GM21528 (cell line): ENCODE results near the gene STK11IP.

ENCODE experiments used
- ATAC-seq: cut with Tn5 transposase; IDR thresholded peaks from one replicate; pipeline ENCODE4 v1.9.1; 2021; ENCODE audit warnings: mild to moderate bottlenecking, moderate library complexity; ENCODE audit not compliant: unreplicated experiment, low FRiP score

STK11IP gene

GRCh38 chr2:219631406-219631891 lies 33.8 kb downstream of the STK11IP start:
- no peak for ATAC-seq

- ATAC-seq, result no peak
Observed at GRCh38 chr2:219631904-219632759, 34.5 kb downstream of the STK11IP start.

GRCh38 chr2:219632760-219633105 lies 35.1 kb downstream of the STK11IP start:
- no peak for ATAC-seq

GRCh38 chr2:219633276-219634065 lies 35.8 kb downstream of the STK11IP start:
- no peak for ATAC-seq

GRCh38 chr2:219634171-219634940 lies 36.7 kb downstream of the STK11IP start:
- ATAC-seq, result no peak

GRCh38 chr2:219634951-219635751 lies 37.5 kb downstream of the STK11IP start:
- ATAC-seq, result no peak

GRCh38 chr2:219636144-219636915 lies 38.7 kb downstream of the STK11IP start:
- no peak for ATAC-seq

- no peak for ATAC-seq
Observed at GRCh38 chr2:219636941-219637841, 39.5 kb downstream of the STK11IP start.

GRCh38 chr2:219637842-219638185 lies 40.2 kb downstream of the STK11IP start:
- no peak for ATAC-seq

GRCh38 chr2:219638217-219638947 lies 40.7 kb downstream of the STK11IP start:
- ATAC-seq, result no peak

- no peak for ATAC-seq
Observed at GRCh38 chr2:219638948-219639755, 41.5 kb downstream of the STK11IP start.

GRCh38 chr2:219641390-219642068 lies 43.9 kb downstream of the STK11IP start:
- ATAC-seq, result no peak

GRCh38 chr2:219642069-219642454 lies 44.4 kb downstream of the STK11IP start:
- peak; percentile 1 for ATAC-seq

GRCh38 chr2:219642465-219643083 lies 44.9 kb downstream of the STK11IP start:
- ATAC-seq, result peak; percentile 97

GRCh38 chr2:219643084-219643473 lies 45.4 kb downstream of the STK11IP start:
- ATAC-seq, result no peak
